Cerebellar nuclear complex (tissue), 1 donor: Measurements from ENCODE around the gene SLC38A11.
"Not testable (repeated sequence)": the region's sequence is repeated elsewhere in the genome, so short reads cannot be mapped to it uniquely, and the experiment has no call there.

Experiments used
- DNase-seq, 2 experiments: peaks; one replicate each; lab custom pipeline; 2025; lab: John Stamatoyannopoulos, UW

The SLC38A11 gene

GRCh38 chr2:164877169-164877568 is 78.2 kb downstream of the SLC38A11 start:
- no peak for DNase-seq

GRCh38 chr2:164875334-164876205 is 79.8 kb downstream of the SLC38A11 start:
- no peak for DNase-seq

GRCh38 chr2:164873210-164873908 is 82.0 kb downstream of the SLC38A11 start:
- DNase-seq: no peak

- DNase-seq: no peak
These were observed 83.9 kb downstream of the SLC38A11 start for GRCh38 chr2:164871404-164871803.

- DNase-seq: no peak
These were observed 85.9 kb downstream of the SLC38A11 start for GRCh38 chr2:164869420-164869772.

GRCh38 chr2:164868563-164869419 is 86.5 kb downstream of the SLC38A11 start:
- DNase-seq: no peak

- DNase-seq: no peak
These were observed 87.4 kb downstream of the SLC38A11 start for GRCh38 chr2:164867779-164868397.

- not testable (repeated sequence) for DNase-seq
These were observed 88.9 kb downstream of the SLC38A11 start for GRCh38 chr2:164866381-164866780.

- DNase-seq: no peak
These were observed 94.7 kb downstream of the SLC38A11 start for GRCh38 chr2:164860694-164861042.

GRCh38 chr2:164859906-164860693 is 95.2 kb downstream of the SLC38A11 start:
- DNase-seq: not testable (repeated sequence)

GRCh38 chr2:164859251-164859818 is 96.0 kb downstream of the SLC38A11 start:
- no peak for DNase-seq

GRCh38 chr2:164852086-164852485 is 103.2 kb downstream of the SLC38A11 start:
- no peak for DNase-seq

- DNase-seq: no peak
These were observed 105.1 kb downstream of the SLC38A11 start for GRCh38 chr2:164850235-164850634.

GRCh38 chr2:164849506-164849905 is 105.8 kb downstream of the SLC38A11 start:
- no peak for DNase-seq

GRCh38 chr2:164847981-164848741 is 107.2 kb downstream of the SLC38A11 start:
- DNase-seq: no peak

- no peak for DNase-seq
These were observed 108.0 kb downstream of the SLC38A11 start for GRCh38 chr2:164847291-164847690.

GRCh38 chr2:164846276-164846675 is 109.0 kb downstream of the SLC38A11 start:
- DNase-seq: no peak
